Placental epithelial cell (primary cell): ENCODE data around the gene VEZF1. TPM values are rescaled to one million over a fixed set of nuclear protein-coding genes. Genes with fewer than 3 reads are reported as not detected.

Experiments
- small RNA-seq: library from RNA; depleted of rRNA; stranded (forward); fragments of <200 nt; gene quantifications from one replicate; pipeline ENCODE3, GENCODE V24; 2012
- total RNA-seq: library from RNA; depleted of rRNA; stranded (reverse); fragments of >200 nt; gene quantifications from 2 replicates; pipeline ENCODE4 v1.2.3, GENCODE V29; 2012

The VEZF1 gene, protein sequence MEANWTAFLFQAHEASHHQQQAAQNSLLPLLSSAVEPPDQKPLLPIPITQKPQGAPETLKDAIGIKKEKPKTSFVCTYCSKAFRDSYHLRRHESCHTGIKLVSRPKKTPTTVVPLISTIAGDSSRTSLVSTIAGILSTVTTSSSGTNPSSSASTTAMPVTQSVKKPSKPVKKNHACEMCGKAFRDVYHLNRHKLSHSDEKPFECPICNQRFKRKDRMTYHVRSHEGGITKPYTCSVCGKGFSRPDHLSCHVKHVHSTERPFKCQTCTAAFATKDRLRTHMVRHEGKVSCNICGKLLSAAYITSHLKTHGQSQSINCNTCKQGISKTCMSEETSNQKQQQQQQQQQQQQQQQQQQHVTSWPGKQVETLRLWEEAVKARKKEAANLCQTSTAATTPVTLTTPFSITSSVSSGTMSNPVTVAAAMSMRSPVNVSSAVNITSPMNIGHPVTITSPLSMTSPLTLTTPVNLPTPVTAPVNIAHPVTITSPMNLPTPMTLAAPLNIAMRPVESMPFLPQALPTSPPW
- 63.2 and 75.8 TPM in 2 replicates for total RNA-seq

GRCh38 chr17:57987581-57988300 is at the start of gene VEZF1:
Gene VEZF1 (minus strand): TSS chr17:57988254. CDS start chr17:57988111, 143 bp downstream.

DNA sequence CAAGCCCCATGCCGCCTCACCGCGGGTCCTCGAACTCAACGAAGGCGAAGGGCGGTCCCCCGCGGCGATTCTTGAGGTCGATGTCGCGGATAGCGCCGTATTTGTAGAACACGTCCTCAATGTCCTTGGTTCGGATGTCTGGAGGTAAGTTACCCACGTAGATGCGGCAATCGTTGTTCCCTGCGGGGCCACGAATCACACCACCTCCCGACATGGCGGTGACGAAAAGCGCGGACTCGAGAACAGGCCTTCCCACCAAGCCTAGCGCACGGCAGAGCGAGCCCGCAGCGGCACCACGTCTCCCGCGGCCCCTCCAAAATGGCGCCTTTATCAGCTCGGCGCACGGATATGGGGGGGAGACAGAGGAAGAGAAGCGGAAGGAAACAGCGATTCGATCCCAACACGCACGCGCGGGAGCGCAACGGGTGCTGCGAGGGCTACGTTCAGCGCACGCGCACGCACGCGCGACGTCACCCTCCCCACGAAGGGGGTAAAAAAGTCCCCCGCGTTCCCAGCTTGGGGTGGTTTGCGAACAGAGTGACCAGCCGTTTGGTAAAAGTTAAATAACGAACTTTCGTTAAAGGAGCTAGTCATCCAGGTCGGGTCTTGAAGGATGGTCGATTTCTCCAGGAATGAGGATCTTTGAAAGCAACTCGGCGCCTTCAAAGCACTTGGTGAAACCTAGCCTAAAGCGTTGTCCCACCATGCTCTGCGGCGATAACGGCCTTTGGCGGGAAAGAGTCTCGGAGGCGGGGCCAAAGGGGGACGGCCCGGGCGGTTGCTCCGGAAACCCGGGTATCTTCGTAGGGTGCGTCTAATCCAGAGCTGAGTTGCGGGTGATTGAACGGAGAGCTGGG is 19.1 kb upstream of the VEZF1 start, which contains the start of gene SRSF1:
Gene SRSF1, minus strand, starts transcription at position 323 of the 857 bp plus-strand sequence. Its CDS starts 109 bp downstream, at position 214.

GRCh38 chr17:57955183-57955931 is 32.7 kb downstream of the VEZF1 start, which contains the start of gene CUEDC1:
Gene CUEDC1 (minus strand): TSS chr17:57955412. CDS start chr17:57885564, 69,848 bp downstream.

Small RNAs within 50 kb of the gene (small RNA-seq; reads per million reads assigned to genes)
- gene AC015813.4, result not detected

Other genes starting within 250 kb of the VEZF1 start
- gene CCDC182, start 243.0 kb downstream of the VEZF1 start, total RNA-seq, result not detected in 2 replicates
- 9.0 and 22.6 TPM in 2 replicates for gene MRPS23, start 138.2 kb downstream of the VEZF1 start, total RNA-seq
- gene CUEDC1, start 32.8 kb downstream of the VEZF1 start, total RNA-seq, result 21.7 and 28.7 TPM in 2 replicates
- 174 and 277 TPM in 2 replicates for gene SRSF1, start 19.0 kb upstream of the VEZF1 start, total RNA-seq
- 12.4 and 15.3 TPM in 2 replicates for gene DYNLL2, start 95.2 kb upstream of the VEZF1 start, total RNA-seq
- not detected in 2 replicates for gene OR4D1, start 160.1 kb upstream of the VEZF1 start, total RNA-seq
- gene OR4D2, start 178.7 kb upstream of the VEZF1 start, total RNA-seq, result not detected in 2 replicates
- not detected in 2 replicates for gene EPX, start 204.5 kb upstream of the VEZF1 start, total RNA-seq
- 13.4 and 18.8 TPM in 2 replicates for gene MKS1, start 231.0 kb upstream of the VEZF1 start, total RNA-seq